DOHH2 (cell line): ENCODE results near the gene BBS9.

Experiments
- H3F3A ChIP-seq: fragments of 200-600 bp; sonication (generic), shearing (Covaris generic); 2 replicates; pipeline ENCODE4 v1.6.0; 2016; ENCODE audit warnings: antibody characterized with exemption, mild to moderate bottlenecking; ENCODE audit not compliant: control insufficient read depth, insufficient read depth
- H3K27ac ChIP-seq: fragments of 200-600 bp; sonication (generic); 2 replicates; pipeline ENCODE4 v1.5.1; 2014; ENCODE audit warnings: low read depth, mild to moderate bottlenecking, low read length, moderate library complexity
- H3K27me3 ChIP-seq: fragments of 200-600 bp; sonication (generic); 2 replicates; pipeline ENCODE4 v1.6.1; 2014; ENCODE audit warnings: mild to moderate bottlenecking, low read length, mixed read lengths; ENCODE audit not compliant: control insufficient read depth
- H3K36me3 ChIP-seq: fragments of 200-600 bp; sonication (generic); 2 replicates; pipeline ENCODE4 v1.6.1; 2014; ENCODE audit warnings: mild to moderate bottlenecking, low read length, moderate library complexity, mixed read lengths; ENCODE audit not compliant: control insufficient read depth
- H3K4me1 ChIP-seq: fragments of 200-600 bp; sonication (generic); 2 replicates; pipeline ENCODE4 v1.6.1; 2014; ENCODE audit warnings: mild to moderate bottlenecking, low read length, mixed read lengths; ENCODE audit not compliant: control insufficient read depth
- H3K4me2 ChIP-seq: fragments of 200-600 bp; sonication (generic); 2 replicates; pipeline ENCODE4 v1.6.0; 2014; ENCODE audit warnings: mild to moderate bottlenecking, low read length, moderate library complexity
- H3K4me3 ChIP-seq: fragments of 200-600 bp; sonication (generic); 2 replicates; pipeline ENCODE4 v1.5.1; 2014; ENCODE audit warnings: mild to moderate bottlenecking, low read length, mixed read lengths
- H3K79me2 ChIP-seq: fragments of 200-600 bp; sonication (generic); 2 replicates; pipeline ENCODE4 v1.6.1; 2014; ENCODE audit warnings: mild to moderate bottlenecking, low read length, mixed read lengths; ENCODE audit not compliant: control insufficient read depth
- H3K9me2 ChIP-seq: fragments of 200-600 bp; sonication (generic); replicated peaks from 2 replicates; pipeline ENCODE4 v1.6.1; 2014; ENCODE audit warnings: mild to moderate bottlenecking, low read length, mixed read lengths; ENCODE audit not compliant: control insufficient read depth
- H3K9me3 ChIP-seq: fragments of 200-600 bp; sonication (generic); 2 replicates; pipeline ENCODE4 v1.6.1; 2014; ENCODE audit warnings: antibody characterized with exemption, low read length, mixed read lengths; ENCODE audit not compliant: control insufficient read depth, insufficient read depth
- H4K20me1 ChIP-seq: fragments of 200-600 bp; sonication (generic); 2 replicates; pipeline ENCODE4 v1.6.0; 2014; ENCODE audit warnings: low read depth, mild to moderate bottlenecking, antibody characterized with exemption, low read length, moderate library complexity; ENCODE audit not compliant: control insufficient read depth, insufficient read depth
- EZH2phosphoT487 ChIP-seq: fragments of 200-600 bp; sonication (generic); IDR thresholded peaks from 2 replicates; pipeline ENCODE4 v1.6.1; 2017; ENCODE audit warnings: borderline replicate concordance, mild to moderate bottlenecking, antibody characterized with exemption, low read length, moderate library complexity, mixed read lengths
- TF ChIP-seq, protein P1 (sequence below): fragments of 200-600 bp; sonication (generic); IDR thresholded peaks from one replicate; pipeline ENCODE4 v1.5.1; 2014; ENCODE audit warnings: antibody characterized with exemption, mild to moderate bottlenecking, low read depth, low read length; ENCODE audit not compliant: poor library complexity, severe bottlenecking

BBS9 gene

DNA sequence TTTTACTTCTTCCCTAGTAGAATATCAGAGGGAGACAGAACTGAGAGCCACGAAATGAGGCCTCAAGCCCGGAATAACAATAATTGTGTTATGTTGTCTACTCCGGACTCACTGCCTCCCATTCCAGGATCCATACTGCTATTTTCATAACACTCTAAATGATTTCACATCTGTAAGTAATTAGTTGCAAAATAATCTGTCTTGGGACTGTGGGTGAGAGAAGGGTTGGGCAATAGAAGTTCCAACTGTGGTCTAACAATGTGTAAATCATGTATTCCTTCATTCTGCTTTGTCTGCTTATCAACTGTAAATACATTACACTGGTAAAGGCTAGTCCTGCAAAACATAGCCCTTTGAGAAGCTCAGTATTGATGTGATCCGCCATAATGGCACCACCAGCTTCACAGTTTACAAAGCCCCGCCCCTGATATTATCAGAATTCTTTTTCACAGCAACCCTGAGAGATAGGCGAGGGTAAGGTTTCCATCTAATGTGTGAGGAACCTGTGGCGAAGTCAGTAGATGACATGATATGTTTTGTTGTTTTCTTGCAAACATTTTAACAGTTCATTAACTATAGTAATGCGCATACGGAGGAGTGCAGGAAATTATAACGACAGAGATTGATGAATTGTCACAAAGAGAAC, 510.3 kb downstream of the BBS9 start:
- Histone ChIP-seq H3K9me2 (no peaks in the 10 kb centered on the region), H3K27ac (no peak overlapping the region), H3K4me2 (no peak overlapping the region), H3K36me3 (no peaks in the 10 kb centered on the region), H4K20me1 (no peaks in the 10 kb centered on the region), H3K27me3 (0 out of 2 replicates have a peak, but pooled peaks cover 2% of the 10 kb centered on the region), H3K79me2 (no peaks in the 10 kb centered on the region), H3K4me3 (no peak overlapping the region), H3K9me3 (no peaks in the 10 kb centered on the region), H3F3A (no peaks in the 10 kb centered on the region), H3K4me1 (no peaks in the 10 kb centered on the region)
- no peak for TF ChIP-seq EZH2phosphoT487
- TF ChIP-seq, protein P1, sequence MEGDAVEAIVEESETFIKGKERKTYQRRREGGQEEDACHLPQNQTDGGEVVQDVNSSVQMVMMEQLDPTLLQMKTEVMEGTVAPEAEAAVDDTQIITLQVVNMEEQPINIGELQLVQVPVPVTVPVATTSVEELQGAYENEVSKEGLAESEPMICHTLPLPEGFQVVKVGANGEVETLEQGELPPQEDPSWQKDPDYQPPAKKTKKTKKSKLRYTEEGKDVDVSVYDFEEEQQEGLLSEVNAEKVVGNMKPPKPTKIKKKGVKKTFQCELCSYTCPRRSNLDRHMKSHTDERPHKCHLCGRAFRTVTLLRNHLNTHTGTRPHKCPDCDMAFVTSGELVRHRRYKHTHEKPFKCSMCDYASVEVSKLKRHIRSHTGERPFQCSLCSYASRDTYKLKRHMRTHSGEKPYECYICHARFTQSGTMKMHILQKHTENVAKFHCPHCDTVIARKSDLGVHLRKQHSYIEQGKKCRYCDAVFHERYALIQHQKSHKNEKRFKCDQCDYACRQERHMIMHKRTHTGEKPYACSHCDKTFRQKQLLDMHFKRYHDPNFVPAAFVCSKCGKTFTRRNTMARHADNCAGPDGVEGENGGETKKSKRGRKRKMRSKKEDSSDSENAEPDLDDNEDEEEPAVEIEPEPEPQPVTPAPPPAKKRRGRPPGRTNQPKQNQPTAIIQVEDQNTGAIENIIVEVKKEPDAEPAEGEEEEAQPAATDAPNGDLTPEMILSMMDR: no peak

DNA sequence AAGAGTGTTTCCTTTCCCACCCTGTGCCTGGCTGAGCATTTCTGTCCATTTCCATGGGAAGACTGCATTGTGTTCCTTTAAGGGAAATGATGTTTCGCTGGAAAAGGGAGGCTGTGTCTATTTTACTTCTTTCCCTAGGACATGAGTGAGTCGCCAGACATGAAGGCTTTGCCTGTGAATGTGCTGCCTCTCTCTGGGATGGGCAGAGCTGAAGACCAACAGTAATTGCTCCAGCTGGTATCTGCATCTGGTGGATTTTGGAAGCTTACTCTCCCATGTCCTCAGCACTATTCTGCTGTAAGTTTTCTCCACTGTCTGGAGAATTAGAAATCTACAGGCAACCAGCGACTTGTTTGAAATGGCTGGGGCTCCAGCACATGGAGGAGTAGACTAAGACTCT, 511.4 kb downstream of the BBS9 start:
- no peaks in the 10 kb centered on the region for H3K9me3 ChIP-seq

DNA sequence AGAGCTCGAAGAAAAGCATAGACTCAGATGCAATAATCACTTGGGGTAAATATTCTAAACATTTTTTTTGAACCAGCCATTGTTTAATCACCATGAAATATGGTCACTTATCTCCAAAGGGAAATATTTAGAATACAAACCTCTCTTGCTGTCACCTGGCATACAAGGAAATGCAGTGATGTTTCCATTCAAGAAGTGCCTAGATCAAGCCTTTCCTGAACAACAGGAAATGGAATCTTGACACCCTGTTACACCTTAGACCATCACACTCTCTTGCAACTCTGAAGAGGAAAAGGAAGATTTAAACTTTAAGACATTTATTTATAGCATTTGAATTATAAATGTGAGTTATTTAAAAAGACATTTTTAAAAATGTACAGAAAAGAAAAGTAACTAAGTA, 512.9 kb downstream of the BBS9 start:
- H3K27ac ChIP-seq: no peak overlapping the region
- H3K79me2 ChIP-seq: no peaks in the 10 kb centered on the region
- H3K4me3 ChIP-seq: no peak overlapping the region
- no peaks in the 10 kb centered on the region for H4K20me1 ChIP-seq
- H3F3A ChIP-seq: no peaks in the 10 kb centered on the region
- no peak for TF ChIP-seq EZH2phosphoT487
- TF ChIP-seq, protein P1: no peak
- H3K27me3 ChIP-seq: 0 out of 2 replicates have a peak, but pooled peaks cover 2% of the 10 kb centered on the region
- no peaks in the 10 kb centered on the region for H3K9me2 ChIP-seq
- no peak overlapping the region for H3K4me2 ChIP-seq
- H3K9me3 ChIP-seq: no peaks in the 10 kb centered on the region
- H3K36me3 ChIP-seq: no peaks in the 10 kb centered on the region
- no peaks in the 10 kb centered on the region for H3K4me1 ChIP-seq

More for the DNA sequence above, 511.4 kb downstream of the BBS9 start:
- H4K20me1 ChIP-seq: no peaks in the 10 kb centered on the region
- no peaks in the 10 kb centered on the region for H3K79me2 ChIP-seq
- H3K4me3 ChIP-seq: no peak overlapping the region
- H3F3A ChIP-seq: no peaks in the 10 kb centered on the region
- H3K27me3 ChIP-seq: 0 out of 2 replicates have a peak, but pooled peaks cover 2% of the 10 kb centered on the region
- no peaks in the 10 kb centered on the region for H3K36me3 ChIP-seq
- H3K4me2 ChIP-seq: no peak overlapping the region
- H3K27ac ChIP-seq: no peak overlapping the region
- no peaks in the 10 kb centered on the region for H3K4me1 ChIP-seq
- no peak for TF ChIP-seq EZH2phosphoT487
- TF ChIP-seq, protein P1: no peak
- no peaks in the 10 kb centered on the region for H3K9me2 ChIP-seq
